GM21528 (cell line): ENCODE data around the gene MAML3.

ENCODE experiments used
- ATAC-seq: cut with Tn5 transposase; IDR thresholded peaks from one replicate; pipeline ENCODE4 v1.9.1; 2021; ENCODE audit warnings: mild to moderate bottlenecking, moderate library complexity; ENCODE audit not compliant: unreplicated experiment, low FRiP score

MAML3 gene

DNA sequence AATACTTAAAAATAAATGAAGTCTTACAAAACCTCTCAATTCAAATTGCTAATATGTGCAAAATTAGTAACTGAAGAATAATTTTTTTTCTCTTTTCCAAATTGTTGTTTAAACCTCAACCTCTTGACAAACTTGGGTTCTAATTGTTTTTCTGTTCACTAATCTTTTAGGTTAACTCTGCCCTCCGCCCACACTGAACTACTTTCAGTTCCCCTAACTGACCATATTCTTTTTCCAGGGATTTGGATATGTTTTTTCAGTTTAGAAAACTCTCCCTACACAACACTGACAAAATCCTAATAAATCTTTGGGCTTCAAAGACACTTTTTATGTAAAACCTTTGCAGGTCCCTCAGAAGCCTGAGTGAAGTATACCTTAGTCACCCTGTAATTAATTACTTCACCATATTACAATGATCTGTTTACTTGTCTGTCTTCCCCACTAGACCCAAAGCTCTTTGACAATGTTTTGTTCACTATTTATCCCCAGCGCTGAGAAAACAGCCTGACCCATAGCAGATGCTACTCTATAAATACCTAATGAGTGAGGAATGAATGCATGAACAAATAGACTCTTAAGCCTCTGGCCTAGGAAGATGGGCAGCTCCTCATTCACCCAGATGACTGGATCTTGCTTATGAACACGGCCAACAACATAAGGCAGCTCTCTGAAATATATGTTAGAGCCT lies 134.9 kb downstream of the MAML3 start:
- ATAC-seq, result no peak

DNA sequence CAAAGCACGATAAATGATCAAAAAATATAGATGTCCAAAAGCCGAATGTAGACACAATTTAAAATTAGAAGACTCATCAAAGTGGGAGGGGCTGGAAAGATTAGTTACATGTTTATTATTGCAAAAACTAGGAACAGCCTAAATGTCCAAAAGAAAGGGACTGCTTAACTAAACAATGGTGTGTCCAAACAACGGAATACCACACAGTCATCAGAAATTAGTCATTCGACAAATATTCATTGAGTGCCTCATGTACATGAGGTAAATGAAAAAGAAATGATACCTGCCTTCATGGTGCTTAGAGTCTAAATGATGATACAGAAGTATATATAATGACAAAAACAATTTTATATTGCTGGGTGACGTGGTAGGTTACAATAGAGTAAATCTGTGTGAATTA lies 139.7 kb downstream of the MAML3 start:
- no peak for ATAC-seq

DNA sequence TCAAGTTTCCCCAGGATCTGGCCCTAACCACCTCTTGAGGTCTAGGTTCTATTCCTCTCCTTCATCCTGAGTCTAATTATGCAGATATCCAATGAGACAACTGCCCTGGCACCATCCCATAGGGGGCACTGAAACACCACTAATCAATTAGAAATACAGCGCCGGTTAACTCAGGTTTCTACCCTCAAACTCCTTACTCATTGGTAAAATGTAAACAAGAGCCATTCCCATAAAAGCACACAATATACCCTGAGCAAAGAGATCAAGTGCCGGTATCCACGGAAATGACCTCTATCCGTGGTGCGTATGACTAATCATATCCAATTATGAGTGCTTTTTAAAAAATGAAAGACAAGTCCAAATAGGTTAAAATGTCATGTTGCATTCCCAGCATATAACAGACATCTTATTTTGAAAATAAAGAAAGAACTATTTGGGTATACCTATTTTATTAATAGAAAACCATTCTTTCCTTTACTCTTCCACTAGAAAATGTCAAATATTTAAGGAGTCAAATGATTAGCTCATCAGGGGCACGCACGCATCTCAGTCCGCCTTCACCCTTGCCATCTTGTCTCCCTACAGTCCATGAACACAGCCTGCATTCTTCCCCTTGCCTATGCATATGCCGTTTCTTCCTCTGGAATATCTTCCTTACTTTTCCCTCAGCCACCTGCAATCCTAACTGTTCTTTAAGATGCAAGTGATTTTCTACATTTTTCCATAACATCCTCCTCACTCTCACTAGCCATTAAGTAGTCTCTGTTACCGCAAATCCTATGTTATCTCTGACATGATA lies 141.1 kb downstream of the MAML3 start:
- ATAC-seq, result no peak

DNA sequence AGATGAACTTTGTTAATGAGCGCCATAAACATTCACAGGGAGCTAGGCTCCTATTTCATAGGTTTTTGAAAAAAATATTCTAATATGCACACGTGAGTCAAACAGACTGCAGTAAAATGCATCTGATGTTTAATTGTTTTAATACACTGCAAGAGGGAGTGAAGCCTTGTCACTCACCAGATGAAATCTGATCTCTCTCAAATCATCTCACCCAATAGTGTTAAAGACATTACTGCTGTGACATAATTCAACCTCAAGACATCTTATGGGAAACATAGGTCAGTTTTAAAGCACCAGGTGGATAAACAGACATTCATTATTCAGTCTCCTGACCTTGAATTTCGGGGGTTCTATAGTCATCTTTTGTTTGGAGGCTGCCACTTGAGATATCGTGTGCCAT lies 148.3 kb downstream of the MAML3 start:
- ATAC-seq, result no peak

DNA sequence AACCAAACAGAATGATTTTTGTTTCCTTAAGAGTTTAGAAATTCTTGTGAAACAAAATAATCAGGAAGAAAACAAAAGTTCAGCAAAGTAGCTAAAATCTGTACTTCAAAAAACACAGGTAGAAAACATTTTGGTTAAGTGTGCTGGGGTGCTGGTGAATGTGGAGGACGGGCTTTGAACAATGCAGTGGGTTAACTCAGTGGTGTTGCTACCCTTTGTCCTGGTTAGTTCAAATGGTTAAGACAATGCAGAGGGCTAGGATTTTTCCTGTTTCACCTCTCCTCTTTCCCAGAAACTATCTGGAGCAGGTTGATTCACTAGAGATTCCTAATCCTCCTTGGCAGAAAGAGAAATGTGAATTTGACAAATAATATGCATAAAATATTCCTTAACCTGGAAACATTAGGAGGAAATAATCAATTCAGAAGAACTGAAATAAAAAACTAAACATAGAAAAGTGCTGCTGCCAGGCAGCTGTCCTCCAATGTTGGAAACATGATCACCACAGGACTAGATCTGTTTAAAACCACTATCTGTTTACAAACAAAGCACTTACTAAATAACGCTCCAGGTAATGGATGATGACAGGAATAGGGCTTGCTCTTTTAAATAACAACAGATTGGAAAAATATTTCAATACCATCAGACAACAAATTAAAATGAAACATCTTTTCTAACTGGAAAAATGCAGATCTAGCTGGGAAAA lies 148.9 kb downstream of the MAML3 start:
- ATAC-seq, result no peak

DNA sequence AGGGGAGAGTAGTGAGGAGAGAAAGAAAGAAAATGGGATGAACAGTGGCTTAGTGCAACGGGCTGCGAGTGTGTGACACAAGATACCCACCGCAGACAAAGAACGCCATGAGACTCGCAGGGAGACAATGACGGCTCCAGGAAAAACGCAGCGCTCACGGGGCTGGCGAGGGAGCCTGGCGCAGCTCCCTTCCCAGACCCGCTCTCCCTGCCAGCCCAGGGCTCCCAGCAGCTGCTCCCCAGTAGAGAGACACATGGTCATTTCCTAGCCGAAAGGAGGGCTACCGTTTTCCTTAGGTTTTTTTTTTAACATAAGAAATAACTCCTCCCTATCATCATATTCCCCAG lies 149.5 kb downstream of the MAML3 start:
- no peak for ATAC-seq

DNA sequence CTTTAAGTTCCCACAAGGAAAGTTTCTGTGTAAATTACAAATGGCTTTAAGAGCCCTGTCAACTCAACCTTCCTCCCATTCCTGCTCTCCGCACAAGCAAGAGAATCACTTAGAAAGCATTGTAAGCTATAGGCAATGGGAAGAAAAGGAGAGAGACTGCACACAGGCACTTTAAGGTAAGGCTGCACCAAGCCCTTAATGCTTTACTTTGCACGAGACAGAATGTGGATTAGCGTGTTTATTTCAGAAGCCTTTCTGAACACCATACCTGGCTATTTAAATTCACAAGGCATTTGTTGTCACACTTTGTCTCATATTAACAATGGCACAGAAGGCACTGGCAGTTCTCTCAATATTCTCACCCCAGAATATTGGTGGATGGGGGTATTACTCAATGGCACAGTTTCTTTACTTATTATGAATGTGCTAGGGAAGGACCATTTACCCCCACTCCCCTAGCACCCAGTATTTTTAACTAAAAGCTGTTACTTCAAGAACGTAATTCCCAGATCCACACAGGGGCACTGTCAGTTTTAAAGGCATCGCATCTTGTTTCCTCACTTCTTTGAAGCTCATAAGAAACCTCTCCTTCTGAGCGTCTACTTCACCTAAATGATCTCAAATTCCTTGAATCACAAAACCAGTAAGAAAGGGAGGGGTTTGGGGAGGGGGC lies 150.0 kb downstream of the MAML3 start:
- no peak for ATAC-seq

DNA sequence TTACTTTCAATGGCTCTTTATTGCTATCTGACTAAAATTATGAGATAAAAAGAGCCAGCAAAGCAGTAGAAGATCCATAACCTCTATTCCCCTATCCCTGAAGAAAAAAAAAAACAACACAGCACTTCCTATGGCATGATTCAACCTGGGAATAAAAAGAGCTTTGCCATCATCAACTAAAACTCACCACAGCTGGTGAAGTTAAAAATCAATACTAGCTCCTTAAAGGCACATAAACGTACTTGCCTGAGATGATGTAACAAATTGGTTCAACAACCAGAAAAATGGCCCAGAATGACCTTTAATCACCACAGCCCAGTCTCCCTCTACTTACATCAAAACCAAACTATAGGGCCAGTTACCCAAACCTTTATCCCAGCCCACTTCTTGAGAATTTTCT lies 153.8 kb downstream of the MAML3 start:
- no peak for ATAC-seq

DNA sequence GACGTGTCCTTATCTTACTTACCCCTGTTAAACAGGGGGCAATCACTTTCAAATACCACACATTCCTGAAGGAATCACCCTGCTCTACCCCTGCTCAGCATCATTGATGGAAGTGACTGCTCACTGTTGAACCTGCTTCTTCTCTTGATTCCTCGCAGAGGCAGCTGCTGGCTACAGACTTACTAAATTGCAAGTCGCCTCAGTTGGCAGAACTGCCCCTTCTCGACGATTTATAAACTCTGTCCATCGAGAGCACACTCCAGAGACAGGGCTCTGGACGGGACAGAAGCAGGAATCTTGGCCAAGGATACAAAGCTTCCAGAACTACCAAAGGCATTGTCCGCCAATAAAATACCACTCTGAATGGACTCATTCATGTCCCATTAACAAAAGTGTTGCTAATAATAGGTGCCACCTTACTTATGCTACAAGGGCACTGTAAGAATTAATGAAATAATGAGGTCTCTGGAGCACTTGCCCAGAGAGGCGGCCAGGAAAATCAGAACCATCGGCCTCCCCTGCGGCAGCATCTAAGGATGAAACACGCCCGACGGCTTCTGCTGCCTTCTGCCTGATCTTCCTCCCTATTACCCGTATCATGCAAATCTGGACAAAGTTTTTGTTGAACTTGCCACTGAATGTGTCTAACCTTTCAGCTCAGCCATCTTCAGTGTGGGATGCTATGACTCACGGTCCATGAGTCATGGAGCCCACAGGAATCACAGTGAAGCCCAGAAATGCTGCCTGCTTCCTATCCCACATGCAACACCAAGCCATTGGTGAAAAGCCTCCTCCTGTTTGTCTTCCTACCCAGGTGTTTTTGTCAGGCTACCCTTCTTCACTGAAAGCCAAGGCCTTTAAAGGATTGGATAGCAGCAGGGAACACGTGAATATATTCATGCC lies 164.9 kb downstream of the MAML3 start:
- no peak for ATAC-seq

DNA sequence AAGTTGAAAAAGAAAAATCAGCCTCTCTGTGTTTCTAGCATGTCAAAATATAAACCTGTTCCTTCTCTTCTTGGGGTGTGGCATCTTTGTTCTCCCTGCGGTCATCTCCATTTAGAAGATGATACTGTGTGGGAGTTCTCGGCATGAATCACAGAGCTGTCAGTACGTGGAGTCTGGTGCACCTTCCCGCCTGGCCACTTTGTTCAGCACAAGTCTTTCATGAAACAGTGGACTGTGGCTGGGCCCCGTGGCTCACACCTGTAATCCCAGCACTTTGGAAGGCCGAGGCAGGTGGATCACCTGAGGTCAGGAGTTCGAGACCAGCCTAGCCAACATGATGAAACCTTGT lies 166.5 kb downstream of the MAML3 start:
- ATAC-seq, result no peak

DNA sequence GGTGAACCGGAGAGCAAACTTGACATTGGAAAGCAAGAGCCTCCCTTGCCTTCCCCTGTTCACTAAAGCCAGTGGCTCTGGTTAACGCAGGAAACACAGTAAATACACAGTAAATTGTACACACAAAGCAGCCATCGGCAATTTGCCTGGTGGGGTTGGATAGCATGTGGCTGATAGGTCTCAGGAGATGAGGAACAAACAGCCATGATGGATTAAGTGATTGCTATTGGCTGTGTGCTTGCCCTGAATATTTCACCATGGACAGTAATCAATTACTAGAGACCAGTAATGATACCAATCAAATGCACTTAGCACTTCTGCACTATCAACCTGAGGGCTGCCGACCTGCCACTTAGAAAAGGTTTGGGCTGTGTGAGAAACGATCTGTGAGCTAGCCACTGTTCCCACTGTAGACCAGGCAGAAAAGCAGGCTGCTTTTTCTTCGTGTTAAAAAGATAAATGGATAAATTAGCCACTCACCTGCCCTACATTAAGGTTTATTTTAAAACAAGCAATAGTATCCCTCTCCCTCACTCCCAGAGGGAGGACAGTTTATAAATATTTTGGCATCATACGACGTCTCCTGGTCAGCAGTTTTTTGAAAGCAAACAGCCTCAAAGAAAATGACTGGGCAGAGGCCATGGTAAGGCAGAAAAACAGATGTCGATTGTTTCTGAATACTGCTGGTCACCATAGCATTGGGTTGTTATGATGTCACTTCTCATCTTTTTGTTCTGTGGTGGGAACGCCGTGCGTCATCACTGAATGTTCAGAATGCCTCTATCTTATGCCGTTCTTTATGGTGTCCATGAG lies 167.1 kb downstream of the MAML3 start:
- no peak for ATAC-seq

DNA sequence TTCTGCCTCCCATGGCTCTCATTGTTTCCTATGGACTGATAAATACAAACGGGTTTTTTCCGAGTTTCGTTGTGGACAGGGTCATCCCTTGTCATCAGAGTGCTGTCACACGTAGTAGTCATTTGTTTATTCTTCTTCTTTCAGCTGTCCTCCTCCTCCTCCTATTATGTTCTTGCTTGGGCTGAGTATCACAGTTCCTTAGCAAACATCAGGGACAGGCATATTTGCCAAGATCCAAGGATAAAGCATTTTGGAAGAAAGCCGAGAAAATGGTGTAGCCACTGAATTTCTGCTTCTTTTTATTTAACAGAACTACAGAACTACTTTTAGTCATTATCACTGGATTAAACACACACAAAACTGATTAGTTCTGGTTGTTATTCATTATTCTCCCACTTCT lies 167.9 kb downstream of the MAML3 start:
- no peak for ATAC-seq

DNA sequence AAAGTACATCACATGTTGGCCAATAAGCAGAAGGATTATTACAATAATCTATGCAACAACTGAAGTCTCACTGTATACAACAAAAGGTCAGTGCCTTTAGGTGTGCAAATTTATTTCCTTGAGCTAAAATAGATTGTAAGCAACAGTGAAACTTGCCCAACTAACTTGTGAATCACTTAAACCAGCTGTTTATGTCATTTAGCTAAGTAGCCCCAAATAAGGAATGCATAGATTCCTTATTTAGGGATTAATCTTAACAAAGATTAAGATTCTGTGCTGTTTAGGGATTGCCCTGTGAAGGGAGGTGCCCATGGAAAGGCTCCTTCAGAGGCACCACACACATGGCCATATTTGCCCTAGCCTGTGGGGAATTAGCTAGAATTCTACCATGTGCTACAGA lies 168.6 kb downstream of the MAML3 start:
- no peak for ATAC-seq

DNA sequence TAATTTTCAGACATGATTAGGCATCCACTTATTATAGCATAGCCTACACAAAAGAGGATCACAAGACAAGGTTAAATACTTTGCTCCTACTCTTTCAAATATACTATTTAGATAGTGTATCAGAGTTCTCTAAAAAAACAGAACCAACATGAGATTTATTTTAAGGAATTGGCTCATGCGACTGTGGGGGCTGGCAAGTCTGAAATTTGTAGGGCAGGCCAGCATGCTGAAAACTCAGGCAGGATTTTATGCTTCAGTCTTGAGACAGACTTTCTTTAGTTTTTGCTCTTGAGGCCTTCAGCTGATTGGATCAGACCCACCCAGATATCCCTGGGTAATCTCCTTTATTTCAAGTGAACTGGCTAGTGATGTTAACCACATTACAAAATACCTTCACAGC lies 169.5 kb downstream of the MAML3 start:
- ATAC-seq, result no peak

DNA sequence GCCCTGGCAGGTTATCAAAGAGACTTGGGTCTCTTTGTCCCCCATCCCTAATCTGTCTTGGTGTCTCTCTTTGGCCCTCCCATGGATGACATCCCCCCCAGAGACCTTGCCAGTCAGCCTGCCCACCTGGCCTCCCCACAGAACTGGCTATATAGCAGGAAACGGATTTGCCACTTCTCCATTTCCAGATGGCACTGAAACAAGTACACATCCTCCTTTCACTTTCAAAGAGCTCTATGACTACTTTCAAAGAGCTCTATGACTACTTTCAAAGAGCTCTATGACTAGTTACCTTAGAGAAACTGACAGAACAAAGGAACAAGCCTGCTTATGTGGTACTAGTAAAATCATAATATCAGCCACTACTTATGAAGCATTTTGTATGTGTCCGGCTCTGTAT lies 175.3 kb downstream of the MAML3 start:
- peak; percentile 90 for ATAC-seq

DNA sequence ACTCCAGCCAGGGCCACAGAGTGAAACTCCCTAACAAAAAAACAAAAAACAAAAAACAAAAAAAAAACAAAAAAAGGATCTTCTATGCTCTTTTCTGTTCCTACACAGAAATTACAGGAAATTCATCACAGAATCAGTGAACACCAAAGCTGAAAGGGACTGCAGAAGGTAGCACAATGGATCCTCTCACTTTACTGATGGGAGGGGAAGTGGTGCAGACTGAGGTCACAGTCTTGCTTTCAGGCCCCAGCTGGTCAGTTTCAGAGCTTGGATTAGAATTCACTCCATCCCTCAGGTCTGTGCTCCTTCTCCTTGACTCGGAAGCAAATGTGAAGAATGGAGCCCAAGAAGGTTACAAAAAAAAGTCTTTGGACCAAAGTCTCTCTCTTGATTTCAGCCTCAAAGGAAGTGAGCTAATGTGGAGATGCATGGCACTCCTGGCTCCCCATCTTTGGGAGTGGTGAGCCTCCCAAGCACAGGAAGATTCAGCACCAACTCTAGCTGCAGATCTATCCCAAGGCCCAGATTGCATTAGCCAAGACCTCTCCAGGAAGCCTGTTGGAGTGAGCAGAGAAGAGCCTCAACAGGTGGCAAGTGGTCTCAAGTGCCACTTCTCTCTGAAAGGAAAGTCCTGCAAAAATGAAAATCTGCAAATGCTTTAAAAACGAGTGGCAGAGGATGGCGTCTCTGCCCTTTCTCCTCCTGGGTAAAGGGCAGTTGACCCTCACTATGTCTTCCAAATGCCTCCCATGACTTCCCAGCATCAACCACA lies 176.0 kb downstream of the MAML3 start:
- peak; percentile 37 for ATAC-seq

DNA sequence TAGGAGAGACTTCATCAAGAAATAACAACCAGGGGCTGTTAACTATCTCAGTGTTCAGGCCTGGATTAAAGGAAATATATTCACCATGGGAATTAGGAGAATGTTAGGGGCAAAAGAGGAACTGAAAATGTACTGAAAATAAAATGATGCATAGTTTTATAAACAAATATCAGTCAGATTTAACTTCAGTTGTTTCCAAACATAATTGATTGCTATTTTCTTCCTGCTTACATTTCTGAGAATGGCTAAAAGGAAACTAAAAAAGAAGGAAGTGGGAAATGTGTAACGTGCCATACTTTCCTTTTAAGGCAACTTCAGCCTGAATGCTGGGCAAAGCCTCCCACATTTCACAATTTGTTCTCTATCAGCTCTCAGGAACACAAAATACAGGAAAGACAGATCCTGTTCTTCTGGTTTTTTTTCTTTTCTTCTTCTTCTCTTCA lies 178.1 kb downstream of the MAML3 start:
- no peak for ATAC-seq

DNA sequence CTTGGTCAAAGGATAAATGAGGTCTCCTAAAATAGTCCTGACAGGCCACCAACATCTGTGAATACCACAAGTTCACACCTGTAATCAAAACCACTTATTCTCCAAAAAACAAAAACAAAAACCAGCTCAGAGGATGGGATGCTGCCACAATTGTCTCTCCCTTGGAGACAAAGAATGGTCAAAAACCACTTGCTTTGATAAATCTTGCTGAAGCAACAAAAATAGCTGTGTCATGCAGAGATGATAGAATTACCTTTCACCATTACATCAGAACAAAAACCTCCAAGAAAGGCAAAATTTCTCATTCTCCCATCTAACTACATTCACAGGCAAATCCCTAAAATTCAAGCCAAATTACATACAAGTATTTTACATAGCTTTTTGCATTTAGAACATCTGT lies 180.4 kb downstream of the MAML3 start:
- ATAC-seq, result no peak

DNA sequence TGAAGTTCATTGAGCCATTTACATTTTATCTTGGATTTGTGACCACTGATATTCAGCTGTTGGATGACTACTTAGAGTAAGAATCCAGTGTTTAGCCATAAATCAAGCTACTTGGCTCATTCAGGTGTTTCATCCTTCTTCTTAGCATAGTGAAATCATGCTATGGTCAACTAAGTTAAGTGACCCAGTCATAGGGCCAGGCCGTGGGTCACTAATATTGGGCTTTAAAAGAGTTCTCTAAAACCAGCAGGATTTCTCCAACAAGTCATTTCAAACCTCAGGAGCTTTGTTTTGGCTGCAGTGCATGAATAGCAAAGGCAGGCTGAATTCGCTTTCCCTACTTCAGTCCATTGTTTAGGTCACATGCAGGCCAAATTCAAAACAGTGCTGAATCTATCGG lies 181.0 kb downstream of the MAML3 start:
- no peak for ATAC-seq
